Measurements from ENCODE around the gene GAD2. TPM values are rescaled to one million over a fixed set of nuclear protein-coding genes. Genes with fewer than 3 reads are reported as not detected.

The GAD2 gene
- not detected for polyA plus RNA-seq (2012; ENCODE audit: insufficient read length, low read depth)

DNA sequence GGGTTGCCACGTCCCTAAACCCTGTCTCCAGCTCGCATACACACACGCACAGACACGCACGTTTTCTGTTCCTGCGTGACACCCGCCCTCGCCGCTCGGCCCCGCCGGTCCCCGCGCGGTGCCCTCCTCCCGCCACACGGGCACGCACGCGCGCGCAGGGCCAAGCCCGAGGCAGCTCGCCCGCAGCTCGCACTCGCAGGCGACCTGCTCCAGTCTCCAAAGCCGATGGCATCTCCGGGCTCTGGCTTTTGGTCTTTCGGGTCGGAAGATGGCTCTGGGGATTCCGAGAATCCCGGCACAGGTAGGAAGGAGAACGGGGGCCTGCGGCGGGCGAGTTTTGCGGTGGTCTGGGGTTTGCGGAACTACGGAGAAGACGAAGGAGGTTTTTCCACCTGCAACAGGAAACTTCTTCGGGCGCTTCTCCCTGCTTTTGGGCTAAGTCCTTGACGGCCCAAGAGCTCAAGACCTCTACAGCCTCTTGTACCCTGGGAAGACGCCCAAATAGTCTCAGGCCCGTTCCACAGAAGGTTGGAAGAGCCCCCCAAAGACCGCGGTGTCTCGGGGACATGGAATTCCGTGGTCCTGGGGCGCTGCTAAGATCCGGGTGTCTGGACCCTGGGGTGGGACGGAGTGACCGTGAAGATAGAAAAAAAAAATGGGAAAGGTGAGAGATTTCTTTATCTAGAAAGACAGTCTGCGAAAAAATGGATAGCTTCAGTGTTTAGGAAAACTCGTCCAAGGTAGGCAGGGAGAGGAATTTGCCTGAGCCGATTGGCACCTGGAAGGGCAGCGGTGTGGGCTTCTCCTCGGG is at the start of gene GAD2:
Gene GAD2, plus strand, starts transcription at position 190 of the 811 bp plus-strand sequence. Its CDS starts 36 bp downstream, at position 226.
- TF ChIP-seq FOXP2 (optimal IDR thresholded peaks at IDR 0.05; ENCODE audit: borderline replicate concordance, extremely low read depth, extremely low read length, insufficient read depth) (no peak), POLR2AphosphoS5 (IDR thresholded peaks at IDR 0.05; ENCODE audit: low read depth, low read length) (no peak), TAF1 (IDR thresholded peaks at IDR 0.05; ENCODE audit: borderline replicate concordance, insufficient read depth, low read length) (no peak), SIN3A (IDR thresholded peaks at IDR 0.05; ENCODE audit: borderline replicate concordance, insufficient read depth, low read length) (no peak)
- TF ChIP-seq, protein P1, sequence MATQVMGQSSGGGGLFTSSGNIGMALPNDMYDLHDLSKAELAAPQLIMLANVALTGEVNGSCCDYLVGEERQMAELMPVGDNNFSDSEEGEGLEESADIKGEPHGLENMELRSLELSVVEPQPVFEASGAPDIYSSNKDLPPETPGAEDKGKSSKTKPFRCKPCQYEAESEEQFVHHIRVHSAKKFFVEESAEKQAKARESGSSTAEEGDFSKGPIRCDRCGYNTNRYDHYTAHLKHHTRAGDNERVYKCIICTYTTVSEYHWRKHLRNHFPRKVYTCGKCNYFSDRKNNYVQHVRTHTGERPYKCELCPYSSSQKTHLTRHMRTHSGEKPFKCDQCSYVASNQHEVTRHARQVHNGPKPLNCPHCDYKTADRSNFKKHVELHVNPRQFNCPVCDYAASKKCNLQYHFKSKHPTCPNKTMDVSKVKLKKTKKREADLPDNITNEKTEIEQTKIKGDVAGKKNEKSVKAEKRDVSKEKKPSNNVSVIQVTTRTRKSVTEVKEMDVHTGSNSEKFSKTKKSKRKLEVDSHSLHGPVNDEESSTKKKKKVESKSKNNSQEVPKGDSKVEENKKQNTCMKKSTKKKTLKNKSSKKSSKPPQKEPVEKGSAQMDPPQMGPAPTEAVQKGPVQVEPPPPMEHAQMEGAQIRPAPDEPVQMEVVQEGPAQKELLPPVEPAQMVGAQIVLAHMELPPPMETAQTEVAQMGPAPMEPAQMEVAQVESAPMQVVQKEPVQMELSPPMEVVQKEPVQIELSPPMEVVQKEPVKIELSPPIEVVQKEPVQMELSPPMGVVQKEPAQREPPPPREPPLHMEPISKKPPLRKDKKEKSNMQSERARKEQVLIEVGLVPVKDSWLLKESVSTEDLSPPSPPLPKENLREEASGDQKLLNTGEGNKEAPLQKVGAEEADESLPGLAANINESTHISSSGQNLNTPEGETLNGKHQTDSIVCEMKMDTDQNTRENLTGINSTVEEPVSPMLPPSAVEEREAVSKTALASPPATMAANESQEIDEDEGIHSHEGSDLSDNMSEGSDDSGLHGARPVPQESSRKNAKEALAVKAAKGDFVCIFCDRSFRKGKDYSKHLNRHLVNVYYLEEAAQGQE (IDR thresholded peaks at IDR 0.05; ENCODE audit: insufficient read depth in 1 of 2, low read depth in 2 of 2, low read length in 2 of 2): no peak

DNA sequence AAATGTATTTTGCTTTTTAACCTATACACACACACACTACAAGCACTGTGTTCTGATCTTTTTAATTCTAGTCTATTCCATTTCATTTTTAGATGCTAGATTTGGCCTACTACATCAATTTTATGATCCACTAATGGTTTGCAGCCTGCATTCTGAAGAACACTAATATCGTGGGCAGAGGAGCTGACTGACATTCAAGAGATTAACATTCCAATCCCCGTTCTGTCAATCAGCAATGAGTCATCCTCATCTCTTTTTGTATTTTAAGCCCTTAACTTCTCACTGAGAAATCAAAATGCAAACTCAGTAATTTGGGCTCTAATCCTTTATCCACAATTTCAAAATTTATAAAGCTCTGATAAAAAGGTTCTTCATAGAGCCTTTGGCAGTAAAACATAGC is 47.1 kb upstream of the GAD2 start:
- TF ChIP-seq, protein P1 (IDR thresholded peaks at IDR 0.05; ENCODE audit: insufficient read depth in 1 of 2, low read depth in 2 of 2, low read length in 2 of 2): no peak
- TF ChIP-seq FOXP2 (optimal IDR thresholded peaks at IDR 0.05; ENCODE audit: borderline replicate concordance, extremely low read depth, extremely low read length, insufficient read depth) (no peak), TAF1 (IDR thresholded peaks at IDR 0.05; ENCODE audit: borderline replicate concordance, insufficient read depth, low read length) (no peak), POLR2AphosphoS5 (IDR thresholded peaks at IDR 0.05; ENCODE audit: low read depth, low read length) (no peak), SIN3A (IDR thresholded peaks at IDR 0.05; ENCODE audit: borderline replicate concordance, insufficient read depth, low read length) (no peak)

DNA sequence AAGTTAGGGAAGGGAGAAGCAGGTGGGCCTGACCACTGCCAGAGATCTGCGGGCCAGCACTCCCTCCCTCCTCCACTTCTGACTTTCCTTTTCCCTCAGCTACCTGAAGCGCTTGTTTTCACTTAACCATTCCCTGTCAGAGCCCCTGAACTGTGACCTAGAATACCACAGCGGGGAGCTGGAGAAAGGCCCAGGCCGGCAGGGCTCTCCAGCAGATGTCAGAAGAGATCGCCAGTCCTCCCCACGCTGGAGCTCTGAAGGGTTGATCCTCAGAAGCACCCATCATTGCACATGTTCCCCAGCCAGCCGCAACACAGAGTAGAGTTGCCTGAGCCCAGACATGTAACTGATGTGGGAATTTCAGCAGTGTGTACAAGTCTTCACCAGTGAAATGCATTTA is 44.4 kb upstream of the GAD2 start:
- no peak for TF ChIP-seq TAF1 (IDR thresholded peaks at IDR 0.05; ENCODE audit: borderline replicate concordance, insufficient read depth, low read length)
- TF ChIP-seq FOXP2 (optimal IDR thresholded peaks at IDR 0.05; ENCODE audit: borderline replicate concordance, extremely low read depth, extremely low read length, insufficient read depth): no peak
- no peak for TF ChIP-seq SIN3A (IDR thresholded peaks at IDR 0.05; ENCODE audit: borderline replicate concordance, insufficient read depth, low read length)
- no peak for TF ChIP-seq POLR2AphosphoS5 (IDR thresholded peaks at IDR 0.05; ENCODE audit: low read depth, low read length)
- TF ChIP-seq, protein P1 (IDR thresholded peaks at IDR 0.05; ENCODE audit: insufficient read depth in 1 of 2, low read depth in 2 of 2, low read length in 2 of 2): no peak

DNA sequence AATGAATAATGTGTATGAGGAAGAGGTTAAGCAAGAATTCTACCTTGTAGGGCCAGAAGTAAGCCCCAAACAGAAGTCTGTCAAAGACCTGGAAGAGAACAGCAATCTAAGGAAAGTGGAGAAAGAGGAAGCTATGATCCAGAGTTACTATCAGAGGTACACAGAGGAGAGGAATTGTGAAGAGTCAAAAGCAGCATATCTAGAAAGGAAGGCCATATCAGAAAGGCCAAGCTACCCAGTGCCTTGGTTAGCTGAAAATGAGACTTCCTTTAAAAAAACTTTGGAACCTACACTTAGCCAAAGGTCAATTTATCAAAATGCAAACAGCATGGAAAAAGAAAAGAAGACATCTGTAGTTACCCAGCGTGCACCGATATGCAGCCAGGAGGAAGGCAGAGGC is 42.7 kb upstream of the GAD2 start:
- TF ChIP-seq POLR2AphosphoS5 (IDR thresholded peaks at IDR 0.05; ENCODE audit: low read depth, low read length) (no peak), FOXP2 (optimal IDR thresholded peaks at IDR 0.05; ENCODE audit: borderline replicate concordance, extremely low read depth, extremely low read length, insufficient read depth) (no peak), TAF1 (IDR thresholded peaks at IDR 0.05; ENCODE audit: borderline replicate concordance, insufficient read depth, low read length) (no peak), SIN3A (IDR thresholded peaks at IDR 0.05; ENCODE audit: borderline replicate concordance, insufficient read depth, low read length) (no peak)
- TF ChIP-seq, protein P1 (IDR thresholded peaks at IDR 0.05; ENCODE audit: insufficient read depth in 1 of 2, low read depth in 2 of 2, low read length in 2 of 2): no peak
